K562 (cell line): ENCODE data around the gene CSRNP2. TPM values are rescaled to one million over a fixed set of nuclear protein-coding genes. Genes with fewer than 3 reads are reported as not detected.

Experiments
- ARID4B ChIP-seq: sonication (generic); formaldehyde crosslinking; IDR thresholded peaks from 2 replicates; pipeline ENCODE4 v1.8.0; 2022; ENCODE audit warnings: mild to moderate bottlenecking, missing genetic modification reagents
- BCOR ChIP-seq: fragments of 450-650 bp; IDR thresholded peaks from 2 replicates; pipeline ENCODE4 v1.6.1; 2016
- C11orf30 ChIP-seq: fragments of 450-650 bp; IDR thresholded peaks from 2 replicates; pipeline ENCODE4 v1.6.1; 2016; ENCODE audit warnings: low read depth, mild to moderate bottlenecking
- CBX1 ChIP-seq: sonication (generic); IDR thresholded peaks from 2 replicates; pipeline ENCODE4 v1.6.1; 2016; ENCODE audit warnings: antibody characterized with exemption, low read depth, mild to moderate bottlenecking
- ERF ChIP-seq: fragments of 450-650 bp; formaldehyde crosslinking; IDR thresholded peaks from 2 replicates; pipeline ENCODE4 v1.4.0; 2020; ENCODE audit warnings: mild to moderate bottlenecking, mixed read lengths
- HDAC1 ChIP-seq, 2 experiments: fragments of 450-650 bp; IDR thresholded peaks; 2 replicates each; pipeline ENCODE4 v1.6.1; 2016 to 2017; ENCODE audit warnings: inconsistent platforms in 1 of 2, mild to moderate bottlenecking in 1 of 2, moderate library complexity in 1 of 2
- ID3 ChIP-seq, 2 experiments: fragments of 250-450 bp in 1 of 2; fragments of 450-650 bp in 1 of 2; sonication (Bioruptor Pico) in 1 of 2; IDR thresholded peaks; 2 replicates each; pipeline versions ENCODE4 v1.6.1 to v1.8.0; 2016 to 2021; ENCODE audit warnings: mild to moderate bottlenecking in 2 of 2, moderate library complexity in 2 of 2, missing compliant biosample characterization in 1 of 2, missing genetic modification characterization in 1 of 2
- KAT2B ChIP-seq: IDR thresholded peaks from one replicate; pipeline ENCODE4 v1.6.1; 2012; ENCODE audit warnings: low read depth, mild to moderate bottlenecking, control low read depth, inconsistent platforms, low read length, moderate library complexity
- MCM3 ChIP-seq: fragments of 450-650 bp; IDR thresholded peaks from 2 replicates; pipeline ENCODE4 v1.6.1; 2016
- MTA3 ChIP-seq: fragments of 450-650 bp; formaldehyde crosslinking; IDR thresholded peaks from 2 replicates; pipeline ENCODE4 v1.6.1; 2017; ENCODE audit warnings: mild to moderate bottlenecking, borderline replicate concordance
- NR2C1 ChIP-seq, 2 experiments: fragments of 450-650 bp; IDR thresholded peaks; 2 replicates each; pipeline ENCODE4 v1.6.1; 2017; ENCODE audit warnings: mild to moderate bottlenecking in 2 of 2, antibody characterized with exemption in 1 of 2, inconsistent platforms in 1 of 2, missing compliant biosample characterization in 1 of 2, missing genetic modification characterization in 1 of 2
- RBM15 ChIP-seq: fragments of 200-400 bp; formaldehyde crosslinking; IDR thresholded peaks from 2 replicates; pipeline ENCODE4 v1.6.1; 2018; ENCODE audit warnings: mild to moderate bottlenecking, low read length, moderate library complexity; ENCODE audit not compliant: insufficient read depth
- RNF219 ChIP-seq: fragments of 250-450 bp; sonication (Bioruptor Pico); IDR thresholded peaks from 2 replicates; pipeline ENCODE4 v1.5.0; 2022; ENCODE audit warnings: mild to moderate bottlenecking
- SMAD4 ChIP-seq: fragments of 250-450 bp; sonication (Bioruptor Pico); conservative IDR thresholded peaks from 2 replicates; pipeline ENCODE4 v1.8.0; 2021; ENCODE audit warnings: inconsistent platforms, mild to moderate bottlenecking, moderate library complexity
- SRSF7 ChIP-seq: fragments of 200-400 bp; formaldehyde crosslinking; optimal IDR thresholded peaks from 2 replicates; pipeline ENCODE3; 2017; ENCODE audit warnings: mild to moderate bottlenecking, low read depth, low read length
- TBL1XR1 ChIP-seq, 2 experiments: IDR thresholded peaks; 2 replicates each; pipeline ENCODE4 v1.6.1; 2012; ENCODE audit warnings: improper control_type of control experiment in 2 of 2, low read length in 2 of 2, mild to moderate bottlenecking in 1 of 2
- TEAD2 ChIP-seq: fragments of 450-650 bp; IDR thresholded peaks from 2 replicates; pipeline ENCODE4 v1.6.1; 2016; ENCODE audit warnings: missing genetic modification characterization, control low read depth, missing compliant biosample characterization
- VEZF1 ChIP-seq: fragments of 200-800 bp; sonication (Bioruptor generic); IDR thresholded peaks from 2 replicates; pipeline ENCODE4 v1.6.1; 2017; ENCODE audit warnings: missing genetic modification characterization, missing compliant biosample characterization
- ZBTB7A ChIP-seq: IDR thresholded peaks from 2 replicates; pipeline ENCODE4 v1.6.1; 2011; ENCODE audit warnings: low read depth, mild to moderate bottlenecking, low read length, moderate library complexity, borderline replicate concordance; ENCODE audit not compliant: control insufficient read depth
- ZNF766 ChIP-seq: fragments of 200-800 bp; sonication (Bioruptor generic); conservative IDR thresholded peaks from 2 replicates; pipeline ENCODE4 v1.6.1; 2016; ENCODE audit warnings: missing genetic modification characterization, missing compliant biosample characterization
- ZSCAN29 ChIP-seq: fragments of 450-650 bp; IDR thresholded peaks from 2 replicates; pipeline ENCODE4 v1.6.1; 2017
- polyA plus RNA-seq, 8 experiments: library from polyadenylated mRNA; depleted of rRNA in 4 of 8; stranded (reverse) in 5 of 8; unstranded in 3 of 8; fragments of >200 nt; fragmentation: Nextera tagmentation in 2 of 8; fragmentation: Illumina TruSeq in 1 of 8; extraction: Ambion mirVana in 2 of 8; extraction: Trizol in 1 of 8; gene quantifications; 2 replicates each; pipeline versions ENCODE4 v1.2.1 to v1.2.3, GENCODE V29; 2011 to 2014; ENCODE audit warnings: inconsistent platforms in 1 of 8, missing spikeins in 1 of 8
- total RNA-seq, 7 experiments: library from RNA; depleted of rRNA in 6 of 7; stranded (reverse); fragments of >200 nt in 6 of 7; fragmentation: Illumina TruSeq in 2 of 7; extraction: Trizol in 2 of 7; gene quantifications; 2 replicates each; pipeline versions ENCODE4 v1.2.1 to v1.2.3, GENCODE V29; 2011 to 2021; ENCODE audit warnings: low replicate concordance in 1 of 7

Gene CSRNP2
- total and polyA plus RNA-seq, 9 of the 15 experiments (the other 6 are each of a cell fraction or from before 2014, with no cell fraction given): 1.6 to 13.9 (median 5.9) TPM

GRCh38 chr12:51021694-51022093 lies 61.7 kb downstream of the CSRNP2 start (continued):
- TF ChIP-seq ZSCAN29: no peak
- peak; percentile 92 for TF ChIP-seq VEZF1
- TF ChIP-seq RNF219: no peak
- no peak for TF ChIP-seq MCM3
- no peak for TF ChIP-seq KAT2B
- peak; percentile 56 to 96; a peak in 3 of 4 replicates for TF ChIP-seq HDAC1 (IDR thresholded peaks at IDR 0.05)
- TF ChIP-seq CBX1: no peak
- no peak for TF ChIP-seq ZBTB7A
- TF ChIP-seq TBL1XR1 (IDR thresholded peaks at IDR 0.05; ENCODE audit: low read length in 2 of 2): peak in 1 of 2 experiments; percentile 89; a peak in 2 of 4 replicates
- TF ChIP-seq BCOR: 0 out of 2 replicates have a peak, but pooled peaks have one; percentile 45
- no peak for TF ChIP-seq RBM15
- no peak for TF ChIP-seq ZNF766 (CRISPR knock-in tag)
- TF ChIP-seq C11orf30: no peak
- TF ChIP-seq NR2C1 (IDR thresholded peaks at IDR 0.05): no peak
- no peak for TF ChIP-seq NR2C1 (tag; IDR thresholded peaks at IDR 0.05)
- no peak for TF ChIP-seq SRSF7
- no peak for TF ChIP-seq ERF
- no peak for TF ChIP-seq ID3 (CRISPR knock-in tag; IDR thresholded peaks at IDR 0.05)
- TF ChIP-seq ID3 (tag; IDR thresholded peaks at IDR 0.05): no peak
- peak; percentile 61; the same call in 1 of the 2 replicates for TF ChIP-seq MTA3
- no peak; the same call in 1 of the 2 replicates for TF ChIP-seq SMAD4 (CRISPR knock-in tag)
- TF ChIP-seq ARID4B (CRISPR knock-in tag): no peak
- TF ChIP-seq TEAD2 (tag): no peak
